GM12878 (cell line): ENCODE results near the gene LRP10. TPM values are rescaled to one million over a fixed set of nuclear protein-coding genes. Genes with fewer than 3 reads are reported as not detected.

Experiments
- ATAC-seq: fragments of 200-7000 bp; cut with Tn5 transposase; 3 replicates; pipeline ENCODE4 v1.9.1; 2020; ENCODE audit warnings: mild to moderate bottlenecking, moderate library complexity
- BruUV-seq: library from RNA; stranded (reverse); fragments of 400-500 nt; replicated peaks from 2 replicates; lab custom pipeline; 2021; lab: Mats Ljungman, UMichigan
- CTCF ChIA-PET: fragments of 300-600 bp; sonication (Branson Sonifier 250); formaldehyde crosslinking; extraction: SDS; loops from one replicate; lab custom pipeline; 2021; ENCODE audit warnings: inconsistent platforms; lab: Yijun Ruan, JAX
- POLR2A ChIA-PET: fragments of 350-600 bp; formaldehyde crosslinking; extraction: SDS; loops from one replicate; lab custom pipeline; 2021; ENCODE audit warnings: inconsistent platforms; lab: Charles Lee
- RAD21 ChIA-PET: fragments of 300-600 bp; sonication (Branson Sonifier 250); formaldehyde crosslinking; loops from one replicate; lab custom pipeline; 2023; ENCODE audit warnings: antibody characterized with exemption; ENCODE audit not compliant: unreplicated experiment; lab: Charles Lee
- SMC1A ChIA-PET: fragments of 300-600 bp; sonication (Branson Sonifier 250); formaldehyde crosslinking; loops from one replicate; lab custom pipeline; 2023; ENCODE audit not compliant: unreplicated experiment, uncharacterized antibody; lab: Charles Lee
- DNase-seq: peaks from one replicate; pipeline ENCODE4 v3.0.0-alpha.2; 2011; ENCODE audit warnings: low read depth, low spot score
- FAIRE-seq: peaks from 3 replicates; lab custom pipeline; 2011; peaks lifted over from hg19 to GRCh38; lab: Jason Lieb, UNC
- H2AFZ ChIP-seq: 2 replicates; pipeline ENCODE4 v1.6.0; 2011; ENCODE audit warnings: low read depth, low read length, control low read depth; ENCODE audit not compliant: control insufficient read depth
- H3K27ac ChIP-seq: 2 replicates; pipeline ENCODE4 v1.5.1; 2011; ENCODE audit warnings: control low read depth; ENCODE audit not compliant: control insufficient read depth, insufficient read depth
- H3K27me3 ChIP-seq, 2 experiments: replicated peaks in 1 of 2; 2 replicates each; pipeline versions ENCODE4 v1.6.0 to v1.6.1; 2011; ENCODE audit warnings: low read length in 1 of 2; ENCODE audit not compliant: control insufficient read depth in 2 of 2, insufficient read depth in 2 of 2
- H3K36me3 ChIP-seq, 2 experiments: 2 replicates each; pipeline ENCODE4 v1.5.1; 2011; ENCODE audit warnings: low read length in 1 of 2; ENCODE audit not compliant: control insufficient read depth in 2 of 2, insufficient read depth in 2 of 2
- H3K4me1 ChIP-seq: 2 replicates; pipeline ENCODE4 v1.6.1; 2011; ENCODE audit warnings: mild to moderate bottlenecking, low read length, moderate library complexity, mixed read lengths; ENCODE audit not compliant: control insufficient read depth, insufficient read depth
- H3K4me2 ChIP-seq: 2 replicates; pipeline ENCODE4 v1.6.0; 2011; ENCODE audit warnings: control low read depth; ENCODE audit not compliant: control insufficient read depth, insufficient read depth
- H3K4me3 ChIP-seq: fragments of 200-600 bp; sonication (generic); 2 replicates; pipeline ENCODE4 v1.5.1; 2016
- H3K79me2 ChIP-seq: 2 replicates; pipeline ENCODE4 v1.6.0; 2011; ENCODE audit warnings: low read length; ENCODE audit not compliant: control insufficient read depth, insufficient read depth
- H3K9ac ChIP-seq: 2 replicates; pipeline ENCODE4 v1.8.0; 2011; ENCODE audit warnings: low read length, control low read depth, mixed read lengths; ENCODE audit not compliant: control insufficient read depth, insufficient read depth
- H3K9me3 ChIP-seq: replicated peaks from 3 replicates; pipeline ENCODE4 v1.5.1; 2011; ENCODE audit warnings: mild to moderate bottlenecking, low read length; ENCODE audit not compliant: control insufficient read depth, insufficient read depth
- H4K20me1 ChIP-seq: 2 replicates; pipeline ENCODE4 v1.6.0; 2011; ENCODE audit not compliant: control insufficient read depth, insufficient read depth
- BACH1 ChIP-seq: fragments of 450-650 bp; IDR thresholded peaks from 2 replicates; pipeline ENCODE4 v1.6.1; 2017; ENCODE audit warnings: mild to moderate bottlenecking, borderline replicate concordance
- FOS ChIP-seq: IDR thresholded peaks from 3 replicates; pipeline ENCODE4 v1.6.1; 2011; ENCODE audit warnings: borderline replicate concordance; ENCODE audit not compliant: insufficient read length; ENCODE audit errors: extremely low read depth
- NRF1 ChIP-seq: conservative IDR thresholded peaks from 2 replicates; pipeline ENCODE4 v1.6.1; 2011; ENCODE audit warnings: mild to moderate bottlenecking, low read depth, low read length, improper control_type of control experiment
- PKNOX1 ChIP-seq: fragments of 450-650 bp; IDR thresholded peaks from 2 replicates; pipeline ENCODE4 v1.6.1; 2016; ENCODE audit warnings: mild to moderate bottlenecking
- PRDM15 ChIP-seq: fragments of 450-650 bp; formaldehyde crosslinking; IDR thresholded peaks from 2 replicates; pipeline ENCODE4 v1.4.0; 2020; ENCODE audit warnings: mild to moderate bottlenecking, moderate library complexity
- RELB ChIP-seq: fragments of 450-650 bp; IDR thresholded peaks from 2 replicates; pipeline ENCODE4 v1.6.1; 2017; ENCODE audit warnings: low read depth, mild to moderate bottlenecking, moderate library complexity
- SMARCA5 ChIP-seq: fragments of 450-650 bp; IDR thresholded peaks from 2 replicates; pipeline ENCODE4 v1.6.1; 2017; ENCODE audit warnings: mild to moderate bottlenecking
- TARDBP ChIP-seq: IDR thresholded peaks from 2 replicates; pipeline ENCODE4 v1.6.1; 2016; ENCODE audit warnings: borderline replicate concordance
- ZBTB11 ChIP-seq: fragments of 450-650 bp; formaldehyde crosslinking; IDR thresholded peaks from 2 replicates; pipeline ENCODE4 v1.5.0; 2022; ENCODE audit warnings: mild to moderate bottlenecking, missing genetic modification characterization
- ZBTB4 ChIP-seq: fragments of 450-650 bp; formaldehyde crosslinking; IDR thresholded peaks from 2 replicates; pipeline ENCODE4 v1.4.0; 2022; ENCODE audit warnings: mild to moderate bottlenecking, moderate library complexity
- WGBS: methylation state at CpG from one replicate; pipeline ENCODE4 v1.1.6; 2016; ENCODE audit warnings: low lambda C conversion rate; ENCODE audit not compliant: insufficient replicate concordance, insufficient coverage; ENCODE audit errors: missing lambda C conversion rate; 5-methylcytosine and 5-hydroxymethylcytosine counted together
- in situ Hi-C: fragments of 300-500 bp; cut with MboI; formaldehyde crosslinking; loops from 9 replicates; pipeline ENCODE4 v1.14.3; 2018; ENCODE audit warnings: mixed read lengths
- intact Hi-C: fragments of 100-400 bp; cut with micrococcal nuclease; formaldehyde crosslinking; loops from one replicate; pipeline ENCODE4 v1.14.2; 2022; ENCODE audit not compliant: unreplicated experiment
- polyA plus RNA-seq, 11 experiments: library from polyadenylated mRNA; depleted of rRNA in 4 of 11; unstranded in 6 of 11; stranded (reverse) in 5 of 11; fragments of >200 nt; fragmentation: Nextera tagmentation in 4 of 11; fragmentation: Illumina TruSeq in 1 of 11; extraction: Ambion mirVana in 4 of 11; extraction: Trizol in 1 of 11; gene quantifications; 1 replicate in 1 of 11; 2 replicates in 10 of 11; pipeline versions ENCODE4 v1.2.1 to v1.2.3, GENCODE V29; 2011 to 2016; ENCODE audit warnings: inconsistent platforms in 2 of 11, missing spikeins in 2 of 11, low read depth in 1 of 11
- total RNA-seq, 4 experiments: library from RNA; depleted of rRNA in 3 of 4; stranded (reverse); fragments of >200 nt in 3 of 4; fragmentation: Illumina TruSeq in 1 of 4; extraction: Trizol in 1 of 4; gene quantifications; 2 replicates each; pipeline versions ENCODE4 v1.2.1 to v1.2.3, GENCODE V29; 2013 to 2021

The LRP10 gene
- total and polyA plus RNA-seq, 10 of the 15 experiments (the other 5 are each of a cell fraction or from before 2014, with no cell fraction given), result 3.0 to 56.9 (median 20.9) TPM

- Histone ChIP-seq H3K4me3 (no peak overlapping the region), H3K79me2 (no peaks in the 10 kb centered on the region), H3K9me3 (no peaks in the 10 kb centered on the region), H4K20me1 (no peaks in the 10 kb centered on the region), H3K4me2 (no peak overlapping the region), H3K27me3 (no peaks in the 10 kb centered on the region), H3K36me3 (no peaks in the 10 kb centered on the region), H3K4me1 (peaks cover 21% of the 10 kb centered on the region), H3K9ac (no peak overlapping the region), H3K27ac (no peak overlapping the region), H2AFZ (no peak overlapping the region)
- intact Hi-C loops, result no loop called here
- in situ Hi-C loops, result loop anchor here (10.0 kb wide), 1 partner anchor 527 kb away; no protein-coding TSS in a partner anchor
- FAIRE-seq (no peak), DNase-seq (no peak), ATAC-seq (no peak)
- 92% methylated on average over 9 of the region's 9 CpGs for WGBS
- no TSS peak for BruUV-seq
- ChIA-PET SMC1A (interaction anchor here (0.5 to 2.0 kb wide), 6 partner anchors 9 to 75 kb away, joined by 3 to 5 read pairs (median 4); partner anchors contain the start of gene OXA1L), POLR2A (no interaction called here), RAD21 (interaction anchor here (1.0 kb wide), 1 partner anchor 19 kb away, joined by 3 read pairs; no protein-coding TSS in a partner anchor), CTCF (interaction anchor here (0.6 to 1.7 kb wide), 8 partner anchors 11 to 206 kb away, joined by 3 to 15 read pairs (median 4); no protein-coding TSS in a partner anchor)
- no peak for TF ChIP-seq RELB
- no peak for TF ChIP-seq TARDBP
- TF ChIP-seq ZBTB4 (CRISPR knock-in tag), result no peak
- no peak for TF ChIP-seq ZBTB11 (CRISPR knock-in tag)
- TF ChIP-seq PKNOX1, result no peak
- no peak for TF ChIP-seq BACH1
- TF ChIP-seq PRDM15 (CRISPR knock-in tag), result no peak
- no peak for TF ChIP-seq SMARCA5
- no peak for TF ChIP-seq FOS
- no peak for TF ChIP-seq NRF1
Measured at GRCh38 chr14:22841311-22841710, 30.2 kb upstream of the LRP10 start.
